ENCODE results near the gene SLC25A27. TPM values are rescaled to one million over a fixed set of nuclear protein-coding genes. Genes with fewer than 3 reads are reported as not detected.
A peak's percentile ranks its signal among the peaks of the same experiment; 100 is the strongest.

The SLC25A27 gene
- total RNA-seq, 6 experiments from 2014 or later, result 0.07 to 0.57 (median 0.39) TPM; not detected in 2

GRCh38 chr6:46651006-46651405 is 1.8 kb upstream of the SLC25A27 start:
- no peak for DNase-seq
- Mint-ChIP-seq H3K27me3 (ENCODE audit: insufficient read depth) (peaks cover 4% of the 10 kb centered on the region), H3K27ac (no peak overlapping the region), H3K4me1 (ENCODE audit: low read depth) (peaks cover 15% of the 10 kb centered on the region), H3K9me3 (no peaks in the 10 kb centered on the region), H3K36me3 (ENCODE audit: low read depth) (no peaks in the 10 kb centered on the region), H3K4me3 (no peak overlapping the region)
- no peak for TF ChIP-seq CTCF (IDR thresholded peaks at IDR 0.05)

- no peak for DNase-seq
- Mint-ChIP-seq H3K27ac (no peak overlapping the region), H3K4me1 (ENCODE audit: low read depth) (peaks cover 15% of the 10 kb centered on the region), H3K27me3 (ENCODE audit: insufficient read depth) (peaks cover 4% of the 10 kb centered on the region), H3K4me3 (peak overlapping the region; percentile 89; the same call in 1 of the 2 replicates), H3K36me3 (ENCODE audit: low read depth) (no peaks in the 10 kb centered on the region), H3K9me3 (no peaks in the 10 kb centered on the region)
- no peak for TF ChIP-seq CTCF (IDR thresholded peaks at IDR 0.05)
Observed at GRCh38 chr6:46651816-46652215, 959 bp upstream of the SLC25A27 start.

GRCh38 chr6:46652232-46652602 is 558 bp upstream of the SLC25A27 start:
- no peaks in the 10 kb centered on the region for H3K9me3 Mint-ChIP-seq
- TF ChIP-seq CTCF (IDR thresholded peaks at IDR 0.05), result no peak

GRCh38 chr6:46653439-46654195 is 842 bp downstream of the SLC25A27 start:
- no peaks in the 10 kb centered on the region for H3K9me3 Mint-ChIP-seq
- no peak for TF ChIP-seq CTCF (IDR thresholded peaks at IDR 0.05)
- no peak overlapping the region for H3K27ac Mint-ChIP-seq
- DNase-seq, result no peak
- peak overlapping the region; percentile 89 for H3K4me3 Mint-ChIP-seq
- peaks cover 15% of the 10 kb centered on the region for H3K4me1 Mint-ChIP-seq (ENCODE audit: low read depth)
- H3K36me3 Mint-ChIP-seq (ENCODE audit: low read depth), result no peaks in the 10 kb centered on the region
- H3K27me3 Mint-ChIP-seq (ENCODE audit: insufficient read depth), result peaks cover 4% of the 10 kb centered on the region

More at GRCh38 chr6:46652232-46652602, 558 bp upstream of the SLC25A27 start:
- no peak for DNase-seq
- Mint-ChIP-seq H3K27ac (no peak overlapping the region), H3K4me3 (peak overlapping the region; percentile 89), H3K27me3 (ENCODE audit: insufficient read depth) (peaks cover 4% of the 10 kb centered on the region), H3K4me1 (ENCODE audit: low read depth) (peaks cover 15% of the 10 kb centered on the region), H3K36me3 (ENCODE audit: low read depth) (no peaks in the 10 kb centered on the region)

GRCh38 chr6:46655803-46656202 is 3.0 kb downstream of the SLC25A27 start:
- peaks cover 15% of the 10 kb centered on the region for H3K4me1 Mint-ChIP-seq (ENCODE audit: low read depth)
- H3K4me3 Mint-ChIP-seq, result no peak overlapping the region
- peaks cover 4% of the 10 kb centered on the region for H3K27me3 Mint-ChIP-seq (ENCODE audit: insufficient read depth)
- no peak for DNase-seq
- H3K27ac Mint-ChIP-seq, result no peak overlapping the region
- no peaks in the 10 kb centered on the region for H3K9me3 Mint-ChIP-seq
- no peaks in the 10 kb centered on the region for H3K36me3 Mint-ChIP-seq (ENCODE audit: low read depth)
- TF ChIP-seq CTCF (IDR thresholded peaks at IDR 0.05), result peak; percentile 35; the same call in 1 of the 2 replicates
